SK-N-SH treated with all-trans-retinoic acid at 6 μM for 48 hours (cell line): ENCODE data around the gene CDH16.

Experiments
- ARNTL ChIP-seq: fragments of 450-650 bp; formaldehyde crosslinking; IDR thresholded peaks from 2 replicates; pipeline ENCODE4 v1.5.0; 2020; ENCODE audit warnings: low read depth, mild to moderate bottlenecking, moderate library complexity, borderline replicate concordance
- CREB5 ChIP-seq: fragments of 250-450 bp; sonication (Bioruptor Pico); IDR thresholded peaks from 2 replicates; pipeline ENCODE4 v1.5.1; 2020; ENCODE audit warnings: low read depth, mild to moderate bottlenecking, moderate library complexity
- CSDC2 ChIP-seq: fragments of 250-450 bp; sonication (Bioruptor Pico); IDR thresholded peaks from 2 replicates; pipeline ENCODE4 v1.5.0; 2020; ENCODE audit warnings: mild to moderate bottlenecking, moderate library complexity
- CSRNP3 ChIP-seq: fragments of 250-450 bp; sonication (Bioruptor Pico); IDR thresholded peaks from 2 replicates; pipeline ENCODE4 v1.5.1; 2021; ENCODE audit warnings: mild to moderate bottlenecking, moderate library complexity
- ESRRG ChIP-seq: fragments of 250-450 bp; sonication (Bioruptor Pico); IDR thresholded peaks from 2 replicates; pipeline ENCODE4 v1.6.1; 2021; ENCODE audit warnings: mild to moderate bottlenecking
- GLIS3 ChIP-seq: fragments of 250-450 bp; sonication (Bioruptor Pico); IDR thresholded peaks from 2 replicates; pipeline ENCODE4 v1.5.0; 2020; ENCODE audit warnings: mild to moderate bottlenecking, moderate library complexity
- PATZ1 ChIP-seq: fragments of 250-450 bp; sonication (Bioruptor Pico); IDR thresholded peaks from 2 replicates; pipeline ENCODE4 v1.8.0; 2020; ENCODE audit warnings: mild to moderate bottlenecking, moderate library complexity, borderline replicate concordance
- POU6F1 ChIP-seq: fragments of 250-450 bp; sonication (Bioruptor Pico); IDR thresholded peaks from 2 replicates; pipeline ENCODE4 v1.8.0; 2021; ENCODE audit warnings: low read depth, mild to moderate bottlenecking, moderate library complexity, borderline replicate concordance
- TCF4 ChIP-seq: fragments of 250-450 bp; sonication (Bioruptor Pico); IDR thresholded peaks from 2 replicates; pipeline ENCODE4 v1.8.0; 2021; ENCODE audit warnings: mild to moderate bottlenecking, moderate library complexity, borderline replicate concordance
- ZC3H10 ChIP-seq: fragments of 250-450 bp; sonication (Bioruptor Pico); IDR thresholded peaks from 2 replicates; pipeline ENCODE4 v1.5.1; 2021; ENCODE audit warnings: mild to moderate bottlenecking, moderate library complexity
- ZFP3 ChIP-seq: fragments of 250-450 bp; sonication (Bioruptor Pico); IDR thresholded peaks from 2 replicates; pipeline ENCODE4 v1.5.0; 2020; ENCODE audit warnings: mild to moderate bottlenecking, moderate library complexity
- ZFP30 ChIP-seq: fragments of 450-650 bp; formaldehyde crosslinking; IDR thresholded peaks from 2 replicates; pipeline ENCODE4 v1.5.0; 2022; ENCODE audit warnings: mild to moderate bottlenecking, moderate library complexity
- ZNF565 ChIP-seq: fragments of 450-650 bp; formaldehyde crosslinking; conservative IDR thresholded peaks from 2 replicates; pipeline ENCODE4 v1.5.0; 2020; ENCODE audit warnings: low read depth, mild to moderate bottlenecking, moderate library complexity

GRCh38 chr16:66889622-66890021, 29.1 kb downstream of the CDH16 start:
- no peak for TF ChIP-seq ZFP30
- no peak for TF ChIP-seq PATZ1
- TF ChIP-seq ESRRG = no peak
- TF ChIP-seq ZFP3 (CRISPR knock-in tag) = no peak
- no peak for TF ChIP-seq ZNF565
- TF ChIP-seq POU6F1 (CRISPR knock-in tag) = no peak
- TF ChIP-seq GLIS3 (CRISPR knock-in tag) = no peak
- no peak for TF ChIP-seq ZC3H10 (CRISPR knock-in tag)
- TF ChIP-seq CSDC2 (CRISPR knock-in tag) = no peak
- no peak for TF ChIP-seq ARNTL (CRISPR knock-in tag)
- no peak for TF ChIP-seq CSRNP3
- no peak for TF ChIP-seq CREB5
- TF ChIP-seq TCF4 (CRISPR knock-in tag) = no peak
